ENCODE data around the gene ARF6. TPM values are rescaled to one million over a fixed set of nuclear protein-coding genes. Genes with fewer than 3 reads are reported as not detected.
A peak's percentile ranks its signal among the peaks of the same experiment; 100 is the strongest.

The ARF6 gene
- total and polyA plus RNA-seq, 10 of the 15 experiments (the other 5 are each of a cell fraction or from before 2014, with no cell fraction given): 46.8 to 128 (median 71.9) TPM

- TF ChIP-seq ASH2L (IDR thresholded peaks at IDR 0.05; ENCODE audit: borderline replicate concordance, low read depth): no peak
- TF ChIP-seq RCOR1 (conservative IDR thresholded peaks at IDR 0.05; ENCODE audit: low read depth, low read length): no peak
- 0 out of 2 replicates have a peak, but pooled peaks have one; percentile 21 for TF ChIP-seq TAF1 (IDR thresholded peaks at IDR 0.05; ENCODE audit: borderline replicate concordance, low read depth, low read length)
- TF ChIP-seq SRF (IDR thresholded peaks at IDR 0.05; ENCODE audit: low read depth in 2 of 2, low read length in 2 of 2): no peak
- TF ChIP-seq ZNF217 (IDR thresholded peaks at IDR 0.05): no peak
- 0 out of 2 replicates have a peak, but pooled peaks have one; percentile 31 for TF ChIP-seq MTA3 (IDR thresholded peaks at IDR 0.05; ENCODE audit: borderline replicate concordance, low read length)
- TF ChIP-seq BRCA1 (IDR thresholded peaks at IDR 0.05; ENCODE audit: low read depth, low read length): no peak
- no peak for TF ChIP-seq IRF4 (IDR thresholded peaks at IDR 0.05; ENCODE audit: low read depth, low read length)
- TF ChIP-seq POLR2A (IDR thresholded peaks at IDR 0.05; ENCODE audit: low read depth, low read length): no peak
- no peak for TF ChIP-seq ZNF622 (IDR thresholded peaks at IDR 0.05)
- no peak for TF ChIP-seq ZNF274 (IDR thresholded peaks at IDR 0.05; ENCODE audit: insufficient read depth, insufficient read length)
- TF ChIP-seq NR2C1 (IDR thresholded peaks at IDR 0.05): no peak
- no peak for TF ChIP-seq EZH2 (IDR thresholded peaks at IDR 0.05; ENCODE audit: borderline replicate concordance, control insufficient read depth, low read depth, low read length)
- 0 out of 2 replicates have a peak, but pooled peaks have one; percentile 36 for TF ChIP-seq FOXM1 (IDR thresholded peaks at IDR 0.05; ENCODE audit: low read depth, low read length)
- peak; percentile 38; the same call in 1 of the 2 replicates for TF ChIP-seq IRF3 (IDR thresholded peaks at IDR 0.05)
- TF ChIP-seq ZSCAN29 (IDR thresholded peaks at IDR 0.05): no peak
- no peak for TF ChIP-seq SREBF1 (IDR thresholded peaks at IDR 0.05; ENCODE audit: low read length)
- no peak for TF ChIP-seq FOXK2 (IDR thresholded peaks at IDR 0.05)
- TF ChIP-seq BCL3 (IDR thresholded peaks at IDR 0.05; ENCODE audit: borderline replicate concordance, insufficient read depth, low read depth, low read length, poor library complexity, severe bottlenecking): no peak
- peak in 1 of 2 experiments; percentile 80 for TF ChIP-seq IKZF2 (IDR thresholded peaks at IDR 0.05)
- no peak for TF ChIP-seq POU2F2 (IDR thresholded peaks at IDR 0.05; ENCODE audit: borderline replicate concordance, low read depth, low read length)
- no peak for TF ChIP-seq MYC (IDR thresholded peaks at IDR 0.05; ENCODE audit: insufficient read depth, insufficient read length, insufficient replicate concordance, low read length, severe bottlenecking)
- no peak for TF ChIP-seq RFX5 (IDR thresholded peaks at IDR 0.05; ENCODE audit: low read depth, low read length)
- TF ChIP-seq ZBED1 (IDR thresholded peaks at IDR 0.05; ENCODE audit: borderline replicate concordance): no peak; the same call in 1 of the 2 replicates
- no peak; the same call in 1 of the 2 replicates for TF ChIP-seq CHD1 (IDR thresholded peaks at IDR 0.05; ENCODE audit: low read depth, low read length)
- peak; percentile 58; the same call in 1 of the 2 replicates for TF ChIP-seq NFYB (IDR thresholded peaks at IDR 0.05; ENCODE audit: insufficient read depth, low read depth, low read length)
- TF ChIP-seq SMARCA5 (IDR thresholded peaks at IDR 0.05): no peak
Observed at GRCh38 chr14:49892301-49892635, 614 bp upstream of the ARF6 start (continued).
